ENCODE measurements around the gene GBX2. TPM values are rescaled to one million over a fixed set of nuclear protein-coding genes. Genes with fewer than 3 reads are reported as not detected.

GBX2 gene
- total and polyA plus RNA-seq, 9 of the 15 experiments (the other 6 are each of a cell fraction or from before 2014, with no cell fraction given) = 0.03 to 0.53 (median 0.27) TPM; not detected in 1

- no peak for TF ChIP-seq RERE (CRISPR knock-in tag; IDR thresholded peaks at IDR 0.05; ENCODE audit: borderline replicate concordance)
- TF ChIP-seq ZBTB43 (CRISPR knock-in tag; IDR thresholded peaks at IDR 0.05) = no peak
- no peak for TF ChIP-seq ZNF133 (CRISPR knock-in tag; IDR thresholded peaks at IDR 0.05)
- no peak for TF ChIP-seq NR1H2 (CRISPR knock-in tag; IDR thresholded peaks at IDR 0.05)
- TF ChIP-seq ZNF280B (CRISPR knock-in tag; IDR thresholded peaks at IDR 0.05) = no peak
Observed at GRCh38 chr2:236119476-236119875, 48.7 kb downstream of the GBX2 start (continued).

All from K562 (cell line).